AG09319 (cell line): ENCODE results near the gene DCBLD1.

ENCODE experiments used
- DNase-seq: peaks from one replicate; pipeline ENCODE4 v3.0.0-alpha.2; 2010; ENCODE audit warnings: low read depth; ENCODE audit errors: extremely low read depth
- TF ChIP-seq, protein P1 (sequence below): IDR thresholded peaks from 2 replicates; pipeline ENCODE4 v1.5.1; 2011; ENCODE audit warnings: low read depth, mild to moderate bottlenecking, inconsistent platforms, low read length, moderate library complexity

Gene DCBLD1

GRCh38 chr6:117473401-117473800 lies 9.1 kb upstream of the DCBLD1 start:
- no peak for DNase-seq
- TF ChIP-seq, protein P1, sequence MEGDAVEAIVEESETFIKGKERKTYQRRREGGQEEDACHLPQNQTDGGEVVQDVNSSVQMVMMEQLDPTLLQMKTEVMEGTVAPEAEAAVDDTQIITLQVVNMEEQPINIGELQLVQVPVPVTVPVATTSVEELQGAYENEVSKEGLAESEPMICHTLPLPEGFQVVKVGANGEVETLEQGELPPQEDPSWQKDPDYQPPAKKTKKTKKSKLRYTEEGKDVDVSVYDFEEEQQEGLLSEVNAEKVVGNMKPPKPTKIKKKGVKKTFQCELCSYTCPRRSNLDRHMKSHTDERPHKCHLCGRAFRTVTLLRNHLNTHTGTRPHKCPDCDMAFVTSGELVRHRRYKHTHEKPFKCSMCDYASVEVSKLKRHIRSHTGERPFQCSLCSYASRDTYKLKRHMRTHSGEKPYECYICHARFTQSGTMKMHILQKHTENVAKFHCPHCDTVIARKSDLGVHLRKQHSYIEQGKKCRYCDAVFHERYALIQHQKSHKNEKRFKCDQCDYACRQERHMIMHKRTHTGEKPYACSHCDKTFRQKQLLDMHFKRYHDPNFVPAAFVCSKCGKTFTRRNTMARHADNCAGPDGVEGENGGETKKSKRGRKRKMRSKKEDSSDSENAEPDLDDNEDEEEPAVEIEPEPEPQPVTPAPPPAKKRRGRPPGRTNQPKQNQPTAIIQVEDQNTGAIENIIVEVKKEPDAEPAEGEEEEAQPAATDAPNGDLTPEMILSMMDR: no peak

GRCh38 chr6:117477988-117478852 lies 4.3 kb upstream of the DCBLD1 start:
- no peak for DNase-seq
- TF ChIP-seq, protein P1: no peak

- DNase-seq: no peak
- TF ChIP-seq, protein P1: no peak
These were observed 3.6 kb upstream of the DCBLD1 start for GRCh38 chr6:117478853-117479231.

DNA sequence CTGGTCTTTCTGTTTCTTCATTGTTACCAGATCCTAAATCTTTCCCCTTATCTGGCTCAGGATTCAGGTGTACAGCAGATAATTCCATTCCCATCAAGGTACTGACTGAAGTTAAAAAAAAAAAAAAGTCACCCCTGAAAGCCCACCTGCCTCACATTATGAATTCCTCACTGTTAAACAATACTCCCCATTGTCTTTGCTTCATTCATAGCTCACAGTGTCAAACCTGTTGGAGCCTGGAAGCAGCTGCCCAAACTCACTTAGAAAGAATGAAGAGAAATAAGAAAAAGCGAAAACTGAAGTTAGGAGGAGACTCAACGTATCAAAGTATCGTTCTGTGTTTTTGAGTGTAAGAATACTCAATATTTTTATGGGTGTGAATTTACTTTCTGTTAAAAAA lies 1.8 kb upstream of the DCBLD1 start:
- TF ChIP-seq, protein P1: no peak
- no peak for DNase-seq

DNA sequence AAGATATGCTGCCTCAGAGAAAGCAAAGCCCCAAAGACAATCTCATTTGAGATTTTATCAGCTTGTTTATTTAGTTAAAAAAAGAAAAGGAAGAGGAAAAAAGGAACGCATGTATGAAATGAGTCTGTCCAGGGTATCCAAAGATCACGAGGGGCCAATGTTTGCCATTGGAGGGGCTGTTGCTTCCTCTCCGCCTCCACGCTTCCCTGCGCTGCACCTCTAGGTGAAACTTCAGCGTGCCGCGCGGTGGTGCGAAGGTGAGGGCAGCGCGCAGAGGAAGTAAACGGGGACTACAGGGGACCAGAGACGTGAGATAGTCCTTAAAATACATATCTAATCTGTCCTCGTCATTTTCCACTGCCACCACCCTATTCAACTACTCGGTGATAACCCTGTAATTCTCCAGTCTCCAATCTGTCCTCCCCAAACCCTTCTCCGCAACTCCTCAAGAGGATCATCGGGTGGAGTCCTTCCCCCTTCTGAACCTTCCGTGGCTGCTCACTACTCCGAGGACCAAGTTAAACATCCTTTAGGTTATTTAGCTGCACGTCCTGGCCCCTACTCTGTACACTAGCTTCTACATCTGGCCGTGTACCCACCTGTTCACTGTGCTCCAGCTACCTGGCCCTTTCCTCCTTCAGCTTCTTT lies 1.1 kb upstream of the DCBLD1 start:
- TF ChIP-seq, protein P1: no peak
- no peak for DNase-seq

GRCh38 chr6:117481926-117482239 lies 591 bp upstream of the DCBLD1 start:
- no peak for DNase-seq
- TF ChIP-seq, protein P1: no peak

DNA sequence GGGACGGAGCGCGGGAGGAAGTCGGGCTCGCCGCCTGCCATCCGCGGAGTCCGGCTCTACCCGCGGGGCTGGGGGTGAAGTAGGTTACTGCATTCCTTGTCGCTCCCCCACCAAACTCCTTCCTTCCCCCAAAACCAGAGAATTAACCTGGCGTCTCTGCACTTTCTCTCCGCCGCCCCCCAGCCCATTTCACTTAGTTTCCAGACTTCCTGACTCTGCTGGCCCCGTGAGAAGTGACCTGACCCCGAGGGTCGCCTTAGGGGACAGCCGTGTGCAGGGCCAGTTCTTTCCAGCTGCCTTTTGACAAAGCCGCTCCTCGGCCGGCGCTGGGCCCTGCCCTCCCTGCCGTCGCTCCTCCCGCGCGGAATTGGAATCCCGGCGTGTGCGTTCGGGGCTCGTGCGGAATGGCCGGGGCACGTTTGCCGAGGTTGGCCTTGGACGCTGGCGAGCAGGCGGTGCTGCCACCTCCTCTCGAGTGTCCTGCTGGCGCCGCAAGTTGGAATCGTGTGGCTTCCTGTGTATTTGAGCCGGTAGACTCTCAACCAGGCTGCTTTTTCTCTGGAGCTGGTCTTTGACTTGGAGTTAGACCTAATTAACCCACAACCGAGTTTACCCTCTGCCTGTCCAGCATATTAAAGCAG lies 650 bp downstream of the DCBLD1 start:
- TF ChIP-seq, protein P1: no peak
- DNase-seq: no peak
